HG02798 (cell line): Measurements from ENCODE around the gene CUL4A.

ENCODE experiments used
- ATAC-seq: cut with Tn5 transposase; IDR thresholded peaks from one replicate; pipeline ENCODE4 v1.9.1; 2021; ENCODE audit warnings: mild to moderate bottlenecking; ENCODE audit not compliant: unreplicated experiment, poor library complexity

Gene CUL4A

DNA sequence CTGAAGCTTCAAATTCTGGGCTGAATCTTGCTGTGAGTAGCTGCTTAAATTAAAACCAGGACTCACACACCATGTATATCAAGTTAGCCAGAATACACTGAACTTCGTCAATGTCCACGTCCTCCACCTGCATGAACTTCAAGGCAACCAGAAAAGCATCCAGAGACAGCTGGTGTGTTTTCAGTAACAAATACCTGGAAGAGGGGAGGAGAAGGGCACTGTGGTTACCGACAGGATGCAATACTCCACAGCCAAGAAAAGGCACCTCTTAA lies 30.6 kb upstream of the CUL4A start:
- ATAC-seq, result no peak

DNA sequence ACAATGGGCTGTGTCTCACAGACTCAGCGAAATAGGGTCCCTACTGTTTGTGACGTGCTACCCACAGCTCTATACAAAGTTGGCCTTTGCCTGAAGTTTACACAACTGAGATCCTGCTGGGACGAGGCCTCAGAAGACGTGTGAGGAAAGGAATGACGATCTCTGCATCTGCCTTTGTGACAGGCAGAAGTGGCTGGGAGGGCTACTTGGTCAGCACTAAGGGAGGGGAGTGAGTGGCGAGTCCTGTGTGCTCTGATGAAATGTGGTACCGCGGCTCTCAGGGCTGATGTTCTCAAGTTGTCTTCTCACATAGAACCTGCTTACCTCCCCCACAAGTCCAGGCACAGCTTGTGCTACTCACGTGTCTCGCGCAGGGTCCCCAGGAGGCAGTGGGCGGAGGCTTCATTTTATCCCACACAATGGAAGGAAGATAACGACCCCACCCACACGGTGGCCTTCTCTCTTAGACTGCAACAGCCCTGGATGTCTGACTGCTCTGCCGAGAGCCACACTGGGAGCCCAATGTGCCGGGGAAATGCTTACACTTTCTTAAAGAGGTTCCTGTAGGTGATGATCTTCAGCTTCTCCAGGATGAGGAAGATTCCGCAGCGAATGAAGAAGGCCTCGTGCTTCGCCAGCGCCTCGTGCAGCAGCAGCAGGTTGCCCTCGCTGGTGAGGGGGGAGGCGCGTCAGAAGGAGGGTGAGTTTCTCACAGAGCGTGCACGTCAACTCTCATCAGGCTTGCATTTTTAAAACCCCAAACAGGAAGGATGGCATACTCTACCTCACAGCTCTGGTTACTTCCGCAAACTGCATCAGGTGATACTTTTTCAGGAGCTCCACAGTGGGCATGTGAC lies 29.8 kb upstream of the CUL4A start:
- no peak for ATAC-seq

DNA sequence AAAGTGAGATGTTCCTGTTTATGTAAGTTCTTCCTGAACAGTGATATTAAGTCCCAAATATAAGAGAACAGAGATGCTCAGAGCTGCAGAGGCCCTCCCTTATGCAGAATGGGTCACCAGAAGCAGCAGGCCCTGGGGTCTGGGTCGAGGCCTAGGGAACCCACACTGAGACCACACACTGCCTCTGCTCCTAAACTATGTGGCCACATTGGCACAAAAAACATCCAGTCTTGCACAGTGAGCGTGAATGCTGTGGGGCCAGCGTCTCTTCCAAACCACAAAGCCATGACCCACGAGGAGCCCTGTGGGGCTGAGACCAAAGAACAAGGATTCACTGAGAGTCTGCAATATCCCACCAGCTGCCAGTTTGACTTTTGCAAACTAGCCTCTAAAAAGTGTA lies 27.4 kb upstream of the CUL4A start:
- ATAC-seq, result no peak

DNA sequence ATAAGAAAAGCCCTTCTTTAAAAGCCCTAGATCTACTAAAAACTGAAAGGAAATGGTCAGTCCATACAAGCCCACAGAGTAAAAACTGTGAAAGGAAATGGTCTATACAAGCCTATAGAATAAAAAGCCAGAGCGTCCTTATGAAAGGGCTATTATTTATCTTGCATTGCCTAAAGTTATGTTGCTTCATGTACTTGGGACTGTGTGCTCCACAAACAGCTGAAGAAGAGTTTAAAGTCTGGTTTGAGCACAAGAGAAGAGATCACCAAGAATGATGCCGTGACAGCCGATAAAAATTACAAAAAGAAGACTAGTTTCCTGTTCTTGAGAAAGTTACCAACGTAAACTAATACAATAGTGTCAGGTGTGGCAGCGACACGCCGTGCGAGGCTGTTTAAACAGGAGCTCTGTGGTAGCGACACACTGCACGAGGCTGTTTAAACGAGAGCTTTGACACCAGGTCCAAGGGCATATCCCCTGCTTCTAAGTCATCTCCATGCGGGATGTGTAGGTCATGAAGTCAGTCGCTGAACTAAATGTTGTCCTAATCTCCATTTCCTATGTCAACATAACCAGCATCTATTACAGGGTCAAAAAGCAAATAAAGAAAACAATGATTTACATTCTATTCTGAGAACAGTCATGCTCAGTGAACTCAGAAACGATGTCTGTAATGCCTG lies 25.8 kb upstream of the CUL4A start:
- no peak for ATAC-seq

DNA sequence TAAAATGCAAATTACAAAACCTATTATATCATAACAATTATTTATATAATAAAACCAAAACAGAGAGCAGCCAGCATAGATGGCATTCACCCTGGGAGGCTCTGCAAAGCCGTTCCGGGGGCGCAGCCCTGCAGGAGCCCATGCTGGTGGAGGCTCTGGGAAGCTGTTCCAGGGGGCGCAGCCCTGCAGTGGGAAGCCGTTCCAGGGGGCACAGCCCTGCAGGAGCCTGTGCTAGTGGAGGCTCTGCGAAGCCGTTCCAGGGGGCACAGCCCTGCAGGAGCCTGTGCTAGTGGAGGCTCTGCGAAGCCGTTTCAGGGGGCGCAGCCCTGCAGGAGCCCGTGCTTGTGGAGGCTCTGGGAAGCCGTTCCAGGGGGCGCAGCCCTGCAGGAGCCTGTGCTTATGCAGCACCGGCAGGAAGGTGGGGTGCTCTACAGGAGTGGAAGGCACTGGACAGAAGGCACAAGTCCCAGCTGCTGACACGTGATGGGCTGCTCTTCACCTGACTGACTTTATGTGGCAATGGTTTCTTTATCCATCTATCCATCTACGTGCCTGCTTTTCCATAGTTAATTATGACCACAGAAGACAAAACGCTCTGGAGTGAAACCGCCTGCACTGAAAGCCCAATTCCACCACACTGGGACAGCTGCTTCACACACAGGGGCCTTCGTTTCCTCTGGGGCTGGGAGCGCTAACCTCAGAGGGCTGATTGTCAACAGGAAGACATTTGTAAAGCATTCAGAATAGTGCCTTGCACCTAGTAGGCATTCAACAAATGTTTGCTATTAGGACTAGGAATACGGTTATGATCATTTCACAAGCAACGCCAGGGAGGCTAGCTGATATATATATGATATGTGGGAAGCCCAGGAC lies 24.6 kb upstream of the CUL4A start:
- ATAC-seq, result no peak

DNA sequence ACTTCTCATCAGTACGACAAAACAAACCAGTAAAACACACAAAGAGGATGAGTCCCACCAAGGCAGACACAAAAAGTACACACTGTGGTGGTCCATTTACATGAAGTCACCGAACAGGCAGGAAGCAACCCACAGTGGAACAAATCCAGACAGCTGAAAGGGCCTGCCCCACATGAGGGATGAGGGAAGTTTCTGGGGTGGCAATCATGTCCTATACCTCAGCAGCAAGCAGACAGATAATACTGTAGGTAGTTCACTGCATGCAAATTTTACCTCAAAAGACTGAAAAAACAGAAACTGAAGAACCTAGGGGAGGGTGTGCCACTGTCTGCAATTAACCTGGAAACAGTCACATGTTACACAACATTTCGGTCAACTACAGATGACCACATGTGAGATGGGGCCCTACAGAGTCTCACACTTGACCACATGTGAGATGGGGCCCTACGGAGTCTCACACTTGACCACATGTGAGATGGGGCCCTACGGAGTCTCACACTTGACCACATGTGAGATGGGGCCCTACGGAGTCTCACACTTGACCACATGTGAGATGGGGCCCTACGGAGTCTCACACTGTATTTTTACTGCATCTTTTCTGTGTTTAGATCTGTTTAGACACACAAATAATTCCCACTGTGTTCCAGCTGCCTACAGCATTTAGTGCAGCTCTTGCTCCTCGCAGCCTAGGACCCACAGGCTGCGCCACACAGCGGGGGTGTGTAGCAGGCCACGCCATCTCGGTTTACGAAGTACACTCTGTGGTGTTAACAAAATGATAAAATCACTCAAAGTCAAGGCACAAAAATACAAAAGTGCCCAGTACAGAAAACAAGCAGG lies 23.1 kb upstream of the CUL4A start:
- ATAC-seq, result peak; percentile 92

DNA sequence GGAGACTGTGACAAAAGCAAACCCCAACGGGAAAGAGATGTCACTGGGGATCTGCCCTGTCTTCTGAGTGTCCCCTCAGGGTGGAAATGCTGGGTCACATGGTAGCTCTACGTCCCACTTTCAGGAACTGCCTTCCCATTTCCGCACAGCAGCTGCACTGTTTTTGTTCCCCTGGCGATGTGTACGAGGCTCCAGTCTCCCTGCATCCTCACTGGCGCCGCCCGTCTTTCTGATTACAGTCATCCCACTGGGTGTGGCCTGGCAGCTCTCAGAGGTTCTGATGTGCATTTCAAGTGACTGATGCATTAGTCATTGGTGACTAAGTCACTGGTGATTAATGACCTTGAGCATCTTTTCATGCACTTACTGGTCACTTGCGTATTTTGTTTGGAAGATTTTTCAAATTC lies 22.1 kb upstream of the CUL4A start:
- ATAC-seq, result no peak

DNA sequence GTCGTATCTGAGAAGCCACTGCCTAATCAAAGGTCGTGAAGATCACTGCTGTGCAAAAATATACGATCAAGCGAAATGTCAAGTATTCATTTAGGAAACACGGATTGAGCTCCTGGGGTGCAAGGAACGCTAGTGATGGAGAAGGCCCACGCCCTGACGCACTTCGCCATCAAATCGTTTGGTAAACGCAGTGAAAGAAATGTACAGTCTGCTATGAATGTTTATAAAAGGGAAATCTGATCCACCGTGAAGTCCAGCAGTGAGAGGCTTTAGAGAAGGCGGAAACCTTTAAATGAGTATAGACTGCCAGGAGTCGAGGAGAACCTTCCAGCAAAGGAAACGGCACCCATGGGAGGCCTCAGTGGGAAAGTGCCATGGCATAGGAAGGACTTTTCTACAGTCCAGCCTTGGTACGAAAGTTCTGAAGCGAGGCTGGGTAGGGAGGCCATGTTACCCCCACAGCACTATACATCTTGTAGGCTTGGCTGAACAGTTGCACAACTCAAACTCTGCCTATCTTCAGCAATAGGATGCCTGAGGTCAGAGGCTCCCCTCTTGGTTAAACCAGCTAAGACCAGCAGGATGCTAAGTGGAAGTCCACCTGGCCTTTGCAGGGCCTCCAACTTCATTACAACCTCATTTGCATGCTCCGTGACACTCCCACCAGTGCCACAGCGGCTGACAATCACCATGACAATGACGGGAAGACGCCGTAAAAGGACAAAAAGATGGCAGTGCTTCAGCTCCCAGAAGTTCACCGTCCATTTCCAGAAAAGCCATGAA lies 21.3 kb upstream of the CUL4A start:
- ATAC-seq, result no peak

DNA sequence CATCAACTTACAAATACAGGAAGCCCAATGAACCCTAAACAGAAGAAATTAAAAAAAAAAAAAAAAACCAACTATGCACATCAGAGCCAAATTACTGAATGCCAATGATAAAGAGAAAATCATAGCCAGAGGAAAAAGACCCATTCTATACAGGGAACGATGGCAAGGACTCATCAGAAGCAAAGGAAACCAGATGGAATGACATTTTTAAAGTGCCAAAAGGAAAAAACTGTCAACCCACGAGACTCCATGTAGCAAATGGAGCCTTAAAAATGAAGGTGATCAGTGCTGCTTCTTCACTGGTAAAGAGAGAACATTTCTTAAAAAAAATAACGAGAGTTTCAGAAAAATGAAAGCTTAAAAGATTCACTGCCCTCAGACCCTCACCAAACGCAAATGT lies 19.2 kb upstream of the CUL4A start:
- ATAC-seq, result no peak

DNA sequence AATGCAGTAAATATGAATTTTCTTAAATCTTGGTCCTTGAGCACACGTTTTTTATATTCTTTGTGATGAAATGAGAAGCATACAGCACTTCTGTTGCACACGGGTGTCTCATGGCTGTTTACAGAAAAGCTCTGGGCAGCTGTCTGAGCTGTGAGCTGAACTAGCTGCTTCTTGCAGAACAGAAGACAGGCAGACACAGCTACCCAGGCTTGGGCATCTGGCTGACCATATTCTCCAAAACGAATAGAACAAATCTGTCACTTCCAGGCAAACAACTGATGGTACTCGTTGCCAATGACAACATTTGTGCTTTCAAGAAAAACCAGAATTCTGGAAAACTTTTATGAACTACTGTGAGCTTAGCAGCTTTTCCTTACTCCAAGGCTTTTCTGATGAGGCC lies 17.1 kb upstream of the CUL4A start:
- no peak for ATAC-seq

DNA sequence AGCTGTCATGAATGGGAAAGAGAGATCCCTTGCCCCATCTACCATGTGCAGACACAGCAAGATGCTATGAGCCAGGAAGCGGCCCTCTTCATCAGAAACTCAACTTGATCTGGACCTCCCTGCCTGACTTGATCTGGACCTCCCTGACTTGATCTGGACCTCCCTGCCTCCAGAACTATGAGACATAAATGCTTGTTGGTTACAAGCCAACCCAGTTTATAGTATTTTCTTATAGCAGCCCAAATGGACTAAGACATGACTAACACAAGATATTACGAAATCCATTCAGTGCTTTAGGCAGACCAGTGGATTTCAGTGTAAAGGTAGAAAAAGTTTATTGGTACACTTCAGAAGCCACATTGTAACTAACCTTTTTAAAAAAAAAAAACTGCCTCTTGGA lies 16.5 kb upstream of the CUL4A start:
- ATAC-seq, result no peak

DNA sequence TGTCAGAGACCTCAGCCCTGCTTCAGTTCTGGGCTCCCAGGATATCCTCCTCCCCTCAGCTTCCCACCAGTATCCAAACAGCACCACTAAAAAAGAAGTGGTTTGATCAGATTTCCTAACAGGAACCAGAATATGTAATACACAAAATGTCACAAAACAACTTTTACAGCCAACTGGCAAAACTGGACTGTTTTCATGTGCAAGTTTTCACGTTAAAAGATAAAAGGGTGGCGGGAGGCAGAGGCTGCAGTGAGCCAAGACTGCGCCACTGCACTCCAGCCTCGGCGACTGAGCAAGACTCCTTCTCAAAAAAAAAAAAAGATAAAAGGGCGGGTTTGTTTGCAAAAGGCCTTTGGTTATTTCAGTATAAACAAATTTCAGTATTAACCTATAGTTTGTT lies 14.1 kb upstream of the CUL4A start:
- ATAC-seq, result no peak

DNA sequence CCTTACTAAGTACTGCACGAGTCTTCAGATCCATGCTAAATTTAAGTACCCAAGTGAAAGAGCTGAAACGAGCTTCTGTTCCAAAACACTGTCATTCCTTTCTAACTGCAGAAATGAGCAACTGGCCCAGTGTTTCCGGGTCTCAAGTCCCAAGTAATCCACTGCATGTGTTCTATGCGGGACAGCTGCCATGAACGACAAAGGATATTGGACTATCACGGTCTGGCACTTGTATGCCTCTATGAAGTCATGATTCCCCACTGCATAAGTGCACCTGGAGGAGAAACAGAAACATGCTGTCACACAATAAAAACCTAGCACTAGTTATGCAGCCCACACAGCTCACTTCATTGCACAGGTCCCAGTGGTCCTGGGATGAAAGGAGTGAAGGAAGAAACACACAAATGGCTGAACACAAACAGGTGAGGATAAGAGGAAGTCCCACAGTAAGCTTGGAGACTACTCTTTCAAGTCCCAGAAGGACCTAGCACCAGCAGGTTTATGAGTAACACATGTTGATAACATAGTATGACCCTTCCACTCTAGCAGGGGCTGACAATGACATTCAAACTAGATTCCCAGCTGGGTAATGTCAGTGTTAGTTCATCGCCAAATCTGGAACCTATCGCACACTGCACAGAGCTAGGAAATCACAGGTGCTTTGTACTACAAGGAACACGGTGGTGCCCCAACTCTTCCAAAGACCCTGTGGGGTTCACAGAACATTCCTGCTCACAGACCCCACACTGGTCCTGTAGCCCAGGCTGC lies 12.3 kb upstream of the CUL4A start:
- ATAC-seq, result no peak

DNA sequence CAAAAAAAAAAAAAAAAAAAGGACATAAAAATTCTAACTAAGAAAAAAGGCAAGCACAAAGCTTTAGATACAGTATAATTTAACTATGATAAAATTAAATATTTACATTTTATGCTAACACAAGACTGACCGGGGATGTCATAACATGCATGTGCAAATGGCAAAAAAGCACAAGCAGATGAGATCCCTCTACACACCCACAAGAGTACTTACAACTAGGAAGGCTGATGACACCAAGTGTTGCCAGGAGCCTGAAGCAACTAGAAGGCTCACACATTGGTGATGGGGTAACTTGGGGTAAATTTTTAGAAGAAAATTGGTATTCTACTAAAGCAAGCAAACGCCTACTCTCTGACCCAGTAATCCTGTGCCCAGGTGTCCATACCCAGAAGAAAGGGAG lies 7.6 kb upstream of the CUL4A start:
- ATAC-seq, result no peak

DNA sequence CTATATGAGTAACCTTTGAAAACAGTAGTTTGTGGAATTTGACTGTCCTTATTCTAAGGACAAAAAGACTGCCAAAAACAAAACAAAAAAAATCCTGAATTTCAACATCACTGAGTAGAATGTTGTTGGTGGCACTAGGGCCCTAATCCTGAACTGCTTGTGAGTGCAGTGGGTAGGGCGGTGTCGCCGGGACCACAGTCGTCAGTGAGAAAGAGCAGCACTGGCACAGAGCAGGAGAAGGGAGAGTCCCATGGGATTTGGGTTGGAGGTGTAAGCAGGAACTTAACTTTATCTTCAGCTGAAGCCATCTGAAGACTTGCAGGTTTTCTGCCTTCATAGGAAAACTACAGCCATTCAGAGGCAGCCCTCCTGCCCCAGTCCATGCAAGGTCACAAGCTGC lies 6.5 kb upstream of the CUL4A start:
- no peak for ATAC-seq

DNA sequence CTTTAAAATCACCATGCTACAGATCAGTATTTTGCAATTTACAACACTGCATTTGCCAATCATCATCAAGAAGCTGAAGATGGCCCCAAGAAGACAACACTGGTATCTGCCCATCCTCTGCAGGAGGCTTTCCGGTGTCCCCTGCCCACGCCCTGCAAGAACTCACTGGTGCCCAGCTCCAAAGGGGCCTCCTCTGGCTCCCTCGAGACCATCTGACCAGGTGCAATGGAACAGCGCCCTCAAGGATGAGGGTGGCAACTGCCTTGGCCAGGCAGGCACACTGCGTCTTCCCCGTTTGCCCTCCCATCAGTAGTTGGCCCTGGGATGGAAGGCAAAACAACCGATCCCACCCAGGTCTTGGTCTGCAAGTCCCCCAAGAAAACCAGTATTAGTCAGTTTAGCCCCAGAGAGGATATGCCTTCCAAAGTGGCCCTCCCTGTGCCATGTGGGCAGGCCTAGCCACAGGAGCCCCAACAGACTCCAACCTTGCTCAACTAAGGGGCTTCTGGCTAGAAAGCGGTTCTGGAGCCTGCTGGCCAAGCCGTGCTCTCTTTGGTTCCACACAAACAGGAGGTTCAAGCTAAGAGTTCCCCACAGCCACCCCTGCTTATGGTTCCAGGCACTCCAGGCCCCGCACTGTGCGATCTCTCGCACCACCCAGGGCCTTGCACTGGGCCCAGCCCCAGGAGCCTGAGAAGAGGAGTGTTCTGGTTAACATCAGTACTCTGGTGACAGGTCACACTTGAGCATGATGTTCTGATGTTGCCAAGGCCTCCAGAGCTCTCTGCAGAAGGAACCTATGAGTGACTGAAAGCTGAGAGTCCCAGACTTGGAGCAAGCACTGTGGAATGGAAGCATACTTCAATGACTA lies 5.7 kb upstream of the CUL4A start:
- ATAC-seq, result no peak

DNA sequence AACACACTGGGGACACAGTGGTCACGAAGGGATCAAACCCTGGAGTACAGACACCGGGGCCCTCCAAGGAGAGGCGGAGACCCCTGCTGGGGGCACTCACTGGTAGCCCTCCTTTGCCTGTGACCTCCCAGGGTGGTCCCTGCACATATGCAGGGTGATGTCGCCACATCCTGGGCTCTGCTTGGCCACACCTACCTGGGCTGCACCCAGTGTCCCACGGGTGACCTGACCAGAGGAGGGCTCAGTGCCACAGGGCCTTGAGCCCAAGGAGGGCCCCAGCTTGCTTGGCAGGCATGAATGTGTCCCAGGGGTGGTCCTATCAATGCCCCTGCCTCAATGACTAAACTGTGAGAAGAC lies 5.1 kb upstream of the CUL4A start:
- no peak for ATAC-seq

DNA sequence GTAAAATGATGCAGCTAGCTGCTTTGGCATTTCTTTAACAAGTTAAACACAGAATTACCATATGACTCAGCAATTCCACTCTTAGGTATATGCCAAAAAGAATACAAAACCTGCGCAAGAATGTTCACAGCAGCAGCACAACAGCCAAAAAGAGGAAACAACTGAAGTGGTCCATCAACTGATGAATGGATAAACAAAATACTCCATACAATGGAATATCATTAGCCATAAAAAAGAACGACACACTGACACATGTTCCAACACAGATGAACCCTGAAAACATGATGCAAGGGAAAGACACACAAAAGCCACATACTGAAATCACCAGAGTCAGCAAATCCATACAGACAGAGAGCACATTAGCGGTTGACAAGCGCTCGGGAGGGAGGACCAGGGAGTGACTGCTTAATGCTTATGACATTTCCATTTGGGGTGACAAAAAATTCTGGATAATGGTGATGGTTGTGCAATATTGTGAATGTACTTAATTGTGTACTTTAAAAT lies 3.9 kb upstream of the CUL4A start:
- ATAC-seq, result no peak
